ENCODE data around the gene MCC. TPM values are rescaled to one million over a fixed set of nuclear protein-coding genes. Genes with fewer than 3 reads are reported as not detected.

MCC gene
- total RNA-seq, 2 donors from 2014 or later = 7.5 to 9.9 TPM

- H3K4me1 ChIP-seq = no peaks in the 10 kb centered on the region
- H3K27ac ChIP-seq = no peak overlapping the region
- no peaks in the 10 kb centered on the region for H3K27me3 ChIP-seq
- intact Hi-C loops (cut with DNase I) = no loop called here
- TF ChIP-seq CTCF (IDR thresholded peaks at IDR 0.05) = no peak
- H3K9me3 ChIP-seq = no peaks in the 10 kb centered on the region
- DNase-seq = no peak
- WGBS, 2 donors = 90 to 95% methylated on average over 8 of the region's 8 CpGs
- H3K36me3 ChIP-seq (replicated peaks in 1 of 2; ENCODE audit: insufficient read depth in 1 of 2, low read depth in 2 of 2) = no peaks in the 10 kb centered on the region
- no peak for ATAC-seq
- no peak overlapping the region for H3K4me3 ChIP-seq
These were observed 211.8 kb downstream of the MCC start for GRCh38 chr5:113276493-113276892.

- DNase-seq (no peak), ATAC-seq (no peak)
- no peaks in the 10 kb centered on the region for H3K4me1 ChIP-seq
- intact Hi-C loops (cut with DNase I) = no loop called here
- H3K27ac ChIP-seq = no peak overlapping the region
- 68 to 70% methylated on average over 2 of the region's 2 CpGs for WGBS, 2 donors
- no peaks in the 10 kb centered on the region for H3K9me3 ChIP-seq
- H3K27me3 ChIP-seq = no peaks in the 10 kb centered on the region
- H3K4me3 ChIP-seq = no peak overlapping the region
- no peak for TF ChIP-seq POLR2A (IDR thresholded peaks at IDR 0.05)
- TF ChIP-seq CTCF (IDR thresholded peaks at IDR 0.05) = no peak
- H3K36me3 ChIP-seq (replicated peaks in 1 of 2; ENCODE audit: insufficient read depth in 1 of 2, low read depth in 2 of 2) = no peaks in the 10 kb centered on the region
These were observed 212.3 kb downstream of the MCC start for GRCh38 chr5:113276001-113276400.

- Histone ChIP-seq H3K27me3 (no peaks in the 10 kb centered on the region), H3K9me3 (no peaks in the 10 kb centered on the region), H3K27ac (peak overlapping the region in 1 of 4 donors; percentile 25), H3K4me3 (no peak overlapping the region), H3K4me1 (no peaks in the 10 kb centered on the region), H3K36me3 (replicated peaks in 1 of 2; ENCODE audit: insufficient read depth in 1 of 2, low read depth in 2 of 2) (no peaks in the 10 kb centered on the region)
- 53 to 69% methylated on average over 3 of the region's 3 CpGs for WGBS, 2 donors
- ATAC-seq (no peak), DNase-seq (peak in 3 of 4 donors; percentile 20 to 25 (median 20))
- TF ChIP-seq CTCF (IDR thresholded peaks at IDR 0.05) = no peak
- TF ChIP-seq POLR2A (IDR thresholded peaks at IDR 0.05) = no peak
- intact Hi-C loops (cut with DNase I) = no loop called here
These were observed 213.3 kb downstream of the MCC start for GRCh38 chr5:113274836-113275414.

GRCh38 chr5:113273948-113274347, 214.3 kb downstream of the MCC start:
- no peak overlapping the region for H3K27ac ChIP-seq
- WGBS, 2 donors = 61 to 87% methylated on average over 3 of the region's 3 CpGs
- no peaks in the 10 kb centered on the region for H3K9me3 ChIP-seq
- no peaks in the 10 kb centered on the region for H3K36me3 ChIP-seq (replicated peaks in 1 of 2; ENCODE audit: insufficient read depth in 1 of 2, low read depth in 2 of 2)
- DNase-seq (no peak), ATAC-seq (no peak)
- intact Hi-C loops (cut with DNase I) = no loop called here
- H3K4me1 ChIP-seq = no peaks in the 10 kb centered on the region
- H3K27me3 ChIP-seq = no peaks in the 10 kb centered on the region
- TF ChIP-seq POLR2A (IDR thresholded peaks at IDR 0.05) (no peak), CTCF (IDR thresholded peaks at IDR 0.05) (no peak)
- no peak overlapping the region for H3K4me3 ChIP-seq

- intact Hi-C loops (cut with DNase I) = no loop called here
- Histone ChIP-seq H3K27ac (no peak overlapping the region), H3K4me3 (no peak overlapping the region), H3K36me3 (replicated peaks in 1 of 2; ENCODE audit: insufficient read depth in 1 of 2, low read depth in 2 of 2) (no peaks in the 10 kb centered on the region), H3K4me1 (no peaks in the 10 kb centered on the region), H3K27me3 (no peaks in the 10 kb centered on the region), H3K9me3 (no peaks in the 10 kb centered on the region)
- ATAC-seq (no peak), DNase-seq (no peak)
- no peak for TF ChIP-seq CTCF (IDR thresholded peaks at IDR 0.05)
- TF ChIP-seq POLR2A (IDR thresholded peaks at IDR 0.05) = no peak
- 88 to 96% methylated on average over 1 of the region's 1 CpG for WGBS, 2 donors
These were observed 216.4 kb downstream of the MCC start for GRCh38 chr5:113271745-113272454.
